ENCODE measurements around the gene TIFAB.

- TF ChIP-seq CTCF (IDR thresholded peaks at IDR 0.05) = no peak
- TF ChIP-seq POLR2A (IDR thresholded peaks at IDR 0.05) = no peak
These were observed 28.4 kb upstream of the TIFAB start for GRCh38 chr5:135480511-135480910.

All from transverse colon (tissue), 3 donors.